Psoas muscle (tissue), 8 donors: ENCODE measurements around the gene TAPT1. TPM values are rescaled to one million over a fixed set of nuclear protein-coding genes. Genes with fewer than 3 reads are reported as not detected.

ENCODE experiments used
- ATAC-seq, 4 donors: fragments of 200-7000 bp; cut with Tn5 transposase; one replicate each; pipeline ENCODE4 v1.9.1; 2020; ENCODE audit warnings: moderate library complexity in 3 of 4, mild to moderate bottlenecking in 2 of 4
- DNase-seq, 2 donors: peaks; one replicate each; pipeline ENCODE4 v3.0.0-alpha.2; 2020
- H3K27ac ChIP-seq: fragments of 200-600 bp; one replicate; pipeline ENCODE4 v1.8.0; 2022
- H3K27me3 ChIP-seq, 3 donors: fragments of 200-600 bp in 1 of 3; one replicate each; pipeline versions ENCODE4 v1.6.1 to v1.8.0; 2013 to 2022; ENCODE audit warnings: low read length in 2 of 3, mild to moderate bottlenecking in 2 of 3, moderate library complexity in 1 of 3; ENCODE audit not compliant: insufficient read depth in 3 of 3
- H3K36me3 ChIP-seq, 2 donors: fragments of 200-600 bp in 1 of 2; one replicate each; pipeline versions ENCODE4 v1.6.1 to v1.8.0; 2013 to 2022; ENCODE audit warnings: low read depth in 1 of 2, mild to moderate bottlenecking in 1 of 2, moderate library complexity in 1 of 2; ENCODE audit not compliant: insufficient read depth in 1 of 2
- H3K4me1 ChIP-seq: fragments of 200-600 bp; one replicate; pipeline ENCODE4 v1.8.0; 2022
- H3K4me3 ChIP-seq: fragments of 200-600 bp; one replicate; pipeline ENCODE4 v1.8.0; 2022; ENCODE audit warnings: mild to moderate bottlenecking
- H3K9me3 ChIP-seq: fragments of 200-600 bp; one replicate; pipeline ENCODE4 v1.8.0; 2022
- WGBS, 3 donors: extraction: QIAGEN DNeasy Blood & Tissue Kit; methylation state at CpG; one replicate each; pipeline versions ENCODE4 v1.1.6 to v1.1.7; 2013; 5-methylcytosine and 5-hydroxymethylcytosine counted together
- intact Hi-C, 2 donors: fragments of 100-400 bp; cut with DNase I; formaldehyde crosslinking; loops; one replicate each; pipeline versions ENCODE4 v1.11.0 to v1.14.2; 2022
- polyA plus RNA-seq, 3 donors: library from polyadenylated mRNA; stranded (reverse); fragments of 200-250 nt; gene quantifications; one replicate each; pipeline ENCODE4 v1.2.3, GENCODE V29; 2013
- total RNA-seq, 4 donors: library from RNA; stranded (reverse); fragmentation: NEBNext Ultra II Directional in 2 of 4; extraction: Animal tissue kit (Norgen Biotek cat#: 25700) in 2 of 4; gene quantifications; one replicate each; pipeline versions ENCODE4 v1.2.1 to v1.2.4, GENCODE V29; 2021 to 2023
- TF ChIP-seq, protein P1 (sequence below): fragments of 200-600 bp; IDR thresholded peaks from one replicate; pipeline ENCODE4 v1.8.0; 2022; ENCODE audit warnings: antibody characterized with exemption
- donor health status: healthy with polysubstance abuse.
- donor health status: DM: no; HTN: no; CAD: no; lungs with moderate emphysema.
- donor health status: Bipolar disorder and iron deficiency.
- donor health status: healthy.
- donor health status: DM: yes; HTN: yes; CAD: no.
- donor health status: DM: no; HTN: no; CAD: no.
- donor health status: DM: no; HTN: no; CAD: no.
- donor health status: DM: yes; HTN: yes; CAD: no.

The TAPT1 gene
- total and polyA plus RNA-seq, 7 donors = 14.2 to 101 (median 46.9) TPM

- Histone ChIP-seq H3K36me3 (peaks cover 0 to 4% of the 10 kb centered on the region in 2 donors), H3K4me1 (no peaks in the 10 kb centered on the region), H3K9me3 (no peaks in the 10 kb centered on the region), H3K4me3 (no peak overlapping the region), H3K27ac (no peak overlapping the region), H3K27me3 (no peaks in the 10 kb centered on the region)
- TF ChIP-seq, protein P1, sequence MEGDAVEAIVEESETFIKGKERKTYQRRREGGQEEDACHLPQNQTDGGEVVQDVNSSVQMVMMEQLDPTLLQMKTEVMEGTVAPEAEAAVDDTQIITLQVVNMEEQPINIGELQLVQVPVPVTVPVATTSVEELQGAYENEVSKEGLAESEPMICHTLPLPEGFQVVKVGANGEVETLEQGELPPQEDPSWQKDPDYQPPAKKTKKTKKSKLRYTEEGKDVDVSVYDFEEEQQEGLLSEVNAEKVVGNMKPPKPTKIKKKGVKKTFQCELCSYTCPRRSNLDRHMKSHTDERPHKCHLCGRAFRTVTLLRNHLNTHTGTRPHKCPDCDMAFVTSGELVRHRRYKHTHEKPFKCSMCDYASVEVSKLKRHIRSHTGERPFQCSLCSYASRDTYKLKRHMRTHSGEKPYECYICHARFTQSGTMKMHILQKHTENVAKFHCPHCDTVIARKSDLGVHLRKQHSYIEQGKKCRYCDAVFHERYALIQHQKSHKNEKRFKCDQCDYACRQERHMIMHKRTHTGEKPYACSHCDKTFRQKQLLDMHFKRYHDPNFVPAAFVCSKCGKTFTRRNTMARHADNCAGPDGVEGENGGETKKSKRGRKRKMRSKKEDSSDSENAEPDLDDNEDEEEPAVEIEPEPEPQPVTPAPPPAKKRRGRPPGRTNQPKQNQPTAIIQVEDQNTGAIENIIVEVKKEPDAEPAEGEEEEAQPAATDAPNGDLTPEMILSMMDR = no peak
- DNase-seq (no peak), ATAC-seq (no peak)
- WGBS, 3 donors = 82 to 91% (median 83%) methylated on average over 1 of the region's 1 CpG
- intact Hi-C loops = no loop called here
Measured at GRCh38 chr4:16259241-16259888, 33.1 kb upstream of the TAPT1 start.

GRCh38 chr4:16257611-16258010, 31.3 kb upstream of the TAPT1 start:
- WGBS, 3 donors = 92 to 95% (median 95%) methylated on average over 2 of the region's 2 CpGs
- intact Hi-C loops = no loop called here
- no peak for ATAC-seq
- H3K4me3 ChIP-seq = no peak overlapping the region
- peaks cover 0 to 7% of the 10 kb centered on the region in 2 donors for H3K36me3 ChIP-seq
- H3K27me3 ChIP-seq = no peaks in the 10 kb centered on the region
- no peak overlapping the region for H3K27ac ChIP-seq
- H3K4me1 ChIP-seq = no peaks in the 10 kb centered on the region
- no peaks in the 10 kb centered on the region for H3K9me3 ChIP-seq
- TF ChIP-seq, protein P1 = no peak
- no peak for DNase-seq

DNA sequence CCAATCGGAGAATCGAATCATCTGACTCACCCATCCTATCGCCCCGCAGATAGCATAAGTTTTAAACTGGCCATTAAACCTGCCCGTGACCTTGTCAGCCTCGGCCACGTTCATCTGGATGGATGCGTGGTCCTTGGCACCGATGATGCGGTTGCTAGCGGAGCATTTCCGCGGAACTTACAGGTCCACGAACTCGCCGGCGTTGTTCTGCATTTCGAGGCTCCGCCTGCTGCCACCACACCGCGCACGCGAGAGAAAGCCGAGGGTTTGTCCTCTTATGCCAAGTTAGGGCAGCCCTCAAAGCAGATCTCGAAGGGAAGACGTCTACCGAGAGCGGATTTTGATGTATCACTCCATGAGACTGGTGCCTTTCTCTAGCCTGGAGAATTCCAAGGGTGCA, 30.1 kb upstream of the TAPT1 start:
- WGBS, 3 donors = 96 to 97% (median 97%) methylated on average over 28 of the region's 28 CpGs
- no peak for DNase-seq
- no peaks in the 10 kb centered on the region for H3K27me3 ChIP-seq
- H3K9me3 ChIP-seq = no peaks in the 10 kb centered on the region
- H3K27ac ChIP-seq = no peak overlapping the region
- TF ChIP-seq, protein P1 = no peak
- no peaks in the 10 kb centered on the region for H3K4me1 ChIP-seq
- H3K36me3 ChIP-seq = peaks cover 0 to 8% of the 10 kb centered on the region in 2 donors
- ATAC-seq = no peak
- intact Hi-C loops = no loop called here
- no peak overlapping the region for H3K4me3 ChIP-seq

- DNase-seq (no peak), ATAC-seq (no peak)
- intact Hi-C loops = no loop called here
- Histone ChIP-seq H3K9me3 (no peaks in the 10 kb centered on the region), H3K4me1 (no peaks in the 10 kb centered on the region), H3K4me3 (no peak overlapping the region), H3K36me3 (peaks cover 0 to 8% of the 10 kb centered on the region in 2 donors), H3K27me3 (no peaks in the 10 kb centered on the region), H3K27ac (no peak overlapping the region)
- WGBS, 3 donors = 95 to 98% (median 97%) methylated on average over 2 of the region's 2 CpGs
- TF ChIP-seq, protein P1 = no peak
Measured at GRCh38 chr4:16255730-16256129, 29.5 kb upstream of the TAPT1 start.
